K562 (cell line): Measurements from ENCODE around the gene RBMS3. TPM values are rescaled to one million over a fixed set of nuclear protein-coding genes. Genes with fewer than 3 reads are reported as not detected.

Experiments used
- ATAC-seq: fragments of 200-7000 bp; cut with Tn5 transposase; 3 replicates; pipeline ENCODE4 v1.9.1; 2020; ENCODE audit warnings: moderate library complexity
- BruUV-seq: library from RNA; stranded (reverse); fragments of 400-500 nt; replicated peaks from 2 replicates; lab custom pipeline; 2021; lab: Mats Ljungman, UMichigan
- CTCF ChIA-PET: fragments of 300-600 bp; formaldehyde crosslinking; extraction: SDS; loops from one replicate; lab custom pipeline; 2021; ENCODE audit warnings: low intra/inter-chr PET ratio; lab: Yijun Ruan, JAX
- POLR2A ChIA-PET: fragments of 300-600, 350-650 bp; sonication (Branson Sonifier 250); formaldehyde crosslinking; extraction: SDS; loops from one replicate; lab custom pipeline; 2021; ENCODE audit warnings: antibody characterized with exemption, inconsistent platforms; lab: Yijun Ruan, JAX
- DNase-seq, 4 experiments: peaks; one replicate each; pipeline versions ENCODE4 v3.0.0 to v3.0.0-alpha.2; 2011 to 2018; ENCODE audit warnings: low spot score in 3 of 4, mixed read lengths in 3 of 4; ENCODE audit errors: extremely low read depth in 1 of 4
- FAIRE-seq: peaks from 2 replicates; lab custom pipeline; 2011; peaks lifted over from hg19 to GRCh38; lab: Jason Lieb, UNC
- H2AFZ ChIP-seq: 2 replicates; pipeline ENCODE4 v1.6.0; 2011; ENCODE audit warnings: low read depth, low read length, control low read depth, inconsistent platforms
- H3K27ac ChIP-seq: fragments of 200-600 bp; 3 replicates; pipeline ENCODE4 v1.8.0; 2011; ENCODE audit warnings: low read depth, mild to moderate bottlenecking, control low read depth, inconsistent platforms, low read length, moderate library complexity, mixed read lengths; ENCODE audit errors: extremely low read depth
- H3K27me3 ChIP-seq, 2 experiments: fragments of 300-600 bp in 1 of 2; 2 replicates in 1 of 2; 3 replicates in 1 of 2; pipeline versions ENCODE4 v1.6.0 to v1.8.0; 2011; ENCODE audit warnings: inconsistent platforms in 2 of 2, low read length in 2 of 2, mild to moderate bottlenecking in 1 of 2, mixed read lengths in 1 of 2, moderate library complexity in 1 of 2; ENCODE audit not compliant: control insufficient read depth in 2 of 2, insufficient read depth in 2 of 2
- H3K36me3 ChIP-seq: fragments of 300-600 bp; 3 replicates; pipeline ENCODE4 v1.8.0; 2011; ENCODE audit warnings: mild to moderate bottlenecking, low read length, inconsistent platforms; ENCODE audit not compliant: control insufficient read depth, insufficient read depth
- H3K4me1 ChIP-seq, 2 experiments: fragments of 200-600 bp in 1 of 2; replicated peaks in 1 of 2; 2 replicates in 1 of 2; 3 replicates in 1 of 2; pipeline versions ENCODE4 v1.5.1 to v1.8.0; 2011; ENCODE audit warnings: inconsistent platforms in 2 of 2, low read length in 2 of 2, mild to moderate bottlenecking in 1 of 2, mixed read lengths in 1 of 2, moderate library complexity in 1 of 2; ENCODE audit not compliant: control insufficient read depth in 2 of 2, insufficient read depth in 2 of 2
- H3K4me2 ChIP-seq: 2 replicates; pipeline ENCODE4 v1.6.1; 2011; ENCODE audit warnings: low read length, control low read depth, inconsistent platforms, mixed read lengths; ENCODE audit not compliant: insufficient read depth
- H3K4me3 ChIP-seq: fragments of 200-600 bp; sonication (generic), shearing (Covaris generic); 2 replicates; pipeline ENCODE4 v1.5.1; 2016; ENCODE audit warnings: control low read depth, inconsistent platforms
- H3K79me2 ChIP-seq: fragments of 200-600 bp; 3 replicates; pipeline ENCODE4 v1.8.0; 2011; ENCODE audit warnings: low read length, inconsistent platforms; ENCODE audit not compliant: control insufficient read depth, insufficient read depth
- H3K9ac ChIP-seq, 2 experiments: 2 replicates each; pipeline versions ENCODE4 v1.6.0 to v1.6.1; 2011; ENCODE audit warnings: low read depth in 2 of 2, low read length in 2 of 2, control low read depth in 1 of 2, inconsistent platforms in 1 of 2, mild to moderate bottlenecking in 1 of 2, mixed read lengths in 1 of 2; ENCODE audit not compliant: insufficient read depth in 1 of 2
- H3K9me1 ChIP-seq: one replicate; pipeline ENCODE4 v1.6.0; 2011; ENCODE audit warnings: inconsistent platforms, mild to moderate bottlenecking, low read length, moderate library complexity; ENCODE audit not compliant: control insufficient read depth, insufficient read depth
- H3K9me3 ChIP-seq: replicated peaks from 2 replicates; pipeline ENCODE4 v1.5.1; 2011; ENCODE audit warnings: low read depth, low read length, inconsistent platforms; ENCODE audit not compliant: control insufficient read depth, insufficient read depth
- H4K20me1 ChIP-seq: replicated peaks from 2 replicates; pipeline ENCODE4 v1.6.1; 2011; ENCODE audit warnings: low read length, inconsistent platforms, mixed read lengths; ENCODE audit not compliant: control insufficient read depth, insufficient read depth
- CSDE1 ChIP-seq, 2 experiments: fragments of 450-650 bp; IDR thresholded peaks; 2 replicates each; pipeline ENCODE4 v1.6.1; 2016; ENCODE audit warnings: mild to moderate bottlenecking in 1 of 2
- FOSL1 ChIP-seq: fragments of 200-800 bp; sonication (Bioruptor generic); conservative IDR thresholded peaks from 2 replicates; pipeline ENCODE4 v1.6.1; 2016; ENCODE audit warnings: missing genetic modification characterization, missing compliant biosample characterization
- TEAD2 ChIP-seq: fragments of 450-650 bp; IDR thresholded peaks from 2 replicates; pipeline ENCODE4 v1.6.1; 2016; ENCODE audit warnings: missing genetic modification characterization, control low read depth, missing compliant biosample characterization
- XRCC3 ChIP-seq: fragments of 450-650 bp; IDR thresholded peaks from 2 replicates; pipeline ENCODE4 v1.6.1; 2017; ENCODE audit warnings: mild to moderate bottlenecking, moderate library complexity
- ZBTB5 ChIP-seq: fragments of 450-650 bp; IDR thresholded peaks from 2 replicates; pipeline ENCODE4 v1.6.1; 2017; ENCODE audit warnings: antibody characterized with exemption
- ZNF764 ChIP-seq: fragments of 250-450 bp; sonication (Bioruptor Pico); IDR thresholded peaks from 2 replicates; pipeline ENCODE4 v1.4.0; 2020; ENCODE audit warnings: low read depth, mild to moderate bottlenecking, moderate library complexity
- WGBS: fragments of 100-300 bp; shearing (Covaris generic); methylation state at CpG from one replicate; pipeline ENCODE4 v1.1.6; 2016; ENCODE audit warnings: low coverage, mixed read lengths; ENCODE audit not compliant: insufficient coverage; ENCODE audit errors: missing lambda C conversion rate; 5-methylcytosine and 5-hydroxymethylcytosine counted together
- in situ Hi-C: fragments of 300-500 bp; cut with MboI; formaldehyde crosslinking; loops from 4 replicates; pipeline ENCODE4 v1.15.0; 2018; ENCODE audit warnings: inconsistent platforms, mixed read lengths
- intact Hi-C: fragments of 100-400 bp; cut with micrococcal nuclease; formaldehyde crosslinking; loops from 2 replicates; pipeline ENCODE4 v1.14.2; 2022
- polyA plus RNA-seq, 8 experiments: library from polyadenylated mRNA; depleted of rRNA in 4 of 8; stranded (reverse) in 5 of 8; unstranded in 3 of 8; fragments of >200 nt; fragmentation: Nextera tagmentation in 2 of 8; fragmentation: Illumina TruSeq in 1 of 8; extraction: Ambion mirVana in 2 of 8; extraction: Trizol in 1 of 8; gene quantifications; 2 replicates each; pipeline versions ENCODE4 v1.2.1 to v1.2.3, GENCODE V29; 2011 to 2014; ENCODE audit warnings: inconsistent platforms in 1 of 8, missing spikeins in 1 of 8
- total RNA-seq, 7 experiments: library from RNA; depleted of rRNA in 6 of 7; stranded (reverse); fragments of >200 nt in 6 of 7; fragmentation: Illumina TruSeq in 2 of 7; extraction: Trizol in 2 of 7; gene quantifications; 2 replicates each; pipeline versions ENCODE4 v1.2.1 to v1.2.3, GENCODE V29; 2011 to 2021; ENCODE audit warnings: low replicate concordance in 1 of 7

Gene RBMS3
- total and polyA plus RNA-seq, 9 of the 15 experiments (the other 6 are each of a cell fraction or from before 2014, with no cell fraction given): 0.20 TPM; not detected in 8

- ChIA-PET CTCF (no interaction called here), POLR2A (interaction anchor here (0.5 kb wide), 1 partner anchor 415 kb away, joined by 3 read pairs; no protein-coding TSS in a partner anchor)
- no peak overlapping the region for H3K4me3 ChIP-seq
- intact Hi-C loops: no loop called here
- no peak overlapping the region for H3K9ac ChIP-seq
- in situ Hi-C loops: no loop called here
- H3K9me3 ChIP-seq: peaks cover 2% of the 10 kb centered on the region
- no TSS peak for BruUV-seq
- no peaks in the 10 kb centered on the region for H3K27me3 ChIP-seq
- no peak overlapping the region for H3K4me2 ChIP-seq
- WGBS: 0% methylated on average over 4 of the region's 4 CpGs
- no peak for FAIRE-seq
- H4K20me1 ChIP-seq: no peaks in the 10 kb centered on the region
- TF ChIP-seq FOSL1 (tag): no peak
- TF ChIP-seq ZBTB5: no peak
- TF ChIP-seq XRCC3: no peak
- TF ChIP-seq CSDE1 (IDR thresholded peaks at IDR 0.05): no peak
- TF ChIP-seq TEAD2 (tag): no peak
- no peak for TF ChIP-seq ZNF764 (CRISPR knock-in tag)
- H3K4me1 ChIP-seq: no peaks in the 10 kb centered on the region
- no peaks in the 10 kb centered on the region for H3K9me1 ChIP-seq
- H3K36me3 ChIP-seq: no peaks in the 10 kb centered on the region
- ATAC-seq: no peak
- no peaks in the 10 kb centered on the region for H3K79me2 ChIP-seq
- H2AFZ ChIP-seq: no peak overlapping the region
- DNase-seq: no peak
- H3K27ac ChIP-seq: no peak overlapping the region
These were observed 13.6 kb upstream of the RBMS3 start for GRCh38 chr3:29267226-29267625.
